ENCODE results near the gene TENM4. TPM values are rescaled to one million over a fixed set of nuclear protein-coding genes. Genes with fewer than 3 reads are reported as not detected.

The TENM4 gene
- total and polyA plus RNA-seq, 11 donors: 0.08 to 6.4 (median 1.0) TPM

GRCh38 chr11:78606667-78607066, 834.2 kb downstream of the TENM4 start:
- TF ChIP-seq CTCF (IDR thresholded peaks at IDR 0.05) (no peak), POLR2A (IDR thresholded peaks at IDR 0.05) (no peak)
- Histone ChIP-seq H3K36me3 (no peaks in the 10 kb centered on the region), H3K27me3 (peaks cover 0 to 13% (median 3%) of the 10 kb centered on the region in 9 donors), H3K9me3 (no peaks in the 10 kb centered on the region), H3K27ac (no peak overlapping the region), H3K4me1 (no peaks in the 10 kb centered on the region), H3K4me3 (no peak overlapping the region)
- intact Hi-C loops (cut with DNase I): no loop called here
- 60 to 80% (median 76%) methylated on average over 3 of the region's 3 CpGs for WGBS, 4 donors
- ATAC-seq: no peak
- DNase-seq: no peak

- no peaks in the 10 kb centered on the region for H3K4me1 ChIP-seq
- 71 to 77% (median 76%) methylated on average over 7 of the region's 7 CpGs for WGBS, 4 donors
- no peak for TF ChIP-seq POLR2A (IDR thresholded peaks at IDR 0.05)
- TF ChIP-seq CTCF (IDR thresholded peaks at IDR 0.05): no peak
- intact Hi-C loops (cut with DNase I): no loop called here
- H3K9me3 ChIP-seq: no peaks in the 10 kb centered on the region
- ATAC-seq (no peak), DNase-seq (no peak)
- no peak overlapping the region for H3K27ac ChIP-seq
- H3K4me3 ChIP-seq: no peak overlapping the region
- no peaks in the 10 kb centered on the region for H3K36me3 ChIP-seq
- H3K27me3 ChIP-seq: peaks cover 0 to 13% (median 3%) of the 10 kb centered on the region in 9 donors
Measured at GRCh38 chr11:78605296-78605695, 835.5 kb downstream of the TENM4 start.

- TF ChIP-seq CTCF (IDR thresholded peaks at IDR 0.05): no peak
- no peak for TF ChIP-seq POLR2A (IDR thresholded peaks at IDR 0.05)
- no peak overlapping the region for H3K4me3 ChIP-seq
- H3K4me1 ChIP-seq: no peaks in the 10 kb centered on the region
- no peak overlapping the region for H3K27ac ChIP-seq
- H3K36me3 ChIP-seq: no peaks in the 10 kb centered on the region
- intact Hi-C loops (cut with DNase I): no loop called here
- 83 to 95% (median 90%) methylated on average over 1 of the region's 1 CpG for WGBS, 4 donors
- ATAC-seq (no peak), DNase-seq (no peak)
- peaks cover 0 to 13% (median 3%) of the 10 kb centered on the region in 9 donors for H3K27me3 ChIP-seq
- peaks cover 0 to 1% (median 0%) of the 10 kb centered on the region in 12 donors for H3K9me3 ChIP-seq
Measured at GRCh38 chr11:78603792-78604191, 837.0 kb downstream of the TENM4 start.

MicroRNA genes within 50 kb of the gene (microRNA counts, 767-probe panel; counts per million panel counts)
- 0 to 71.6 counts per million in 2 donors for microRNA hsa-miR-708-5p

Small RNAs within 50 kb of the gene (microRNA-seq; reads per million reads assigned to microRNA genes)
- gene MIR5579: 0 reads per million in 4 donors
- gene MIR708: 20.2 to 255 (median 121) reads per million in 4 donors

Measured in heart left ventricle (tissue), 16 donors.